ENCODE measurements around the gene GNAI1. TPM values are rescaled to one million over a fixed set of nuclear protein-coding genes. Genes with fewer than 3 reads are reported as not detected.

Gene GNAI1
- total RNA-seq, 1 experiment from 2014 or later = 30.4 TPM

- TF ChIP-seq, protein P1, sequence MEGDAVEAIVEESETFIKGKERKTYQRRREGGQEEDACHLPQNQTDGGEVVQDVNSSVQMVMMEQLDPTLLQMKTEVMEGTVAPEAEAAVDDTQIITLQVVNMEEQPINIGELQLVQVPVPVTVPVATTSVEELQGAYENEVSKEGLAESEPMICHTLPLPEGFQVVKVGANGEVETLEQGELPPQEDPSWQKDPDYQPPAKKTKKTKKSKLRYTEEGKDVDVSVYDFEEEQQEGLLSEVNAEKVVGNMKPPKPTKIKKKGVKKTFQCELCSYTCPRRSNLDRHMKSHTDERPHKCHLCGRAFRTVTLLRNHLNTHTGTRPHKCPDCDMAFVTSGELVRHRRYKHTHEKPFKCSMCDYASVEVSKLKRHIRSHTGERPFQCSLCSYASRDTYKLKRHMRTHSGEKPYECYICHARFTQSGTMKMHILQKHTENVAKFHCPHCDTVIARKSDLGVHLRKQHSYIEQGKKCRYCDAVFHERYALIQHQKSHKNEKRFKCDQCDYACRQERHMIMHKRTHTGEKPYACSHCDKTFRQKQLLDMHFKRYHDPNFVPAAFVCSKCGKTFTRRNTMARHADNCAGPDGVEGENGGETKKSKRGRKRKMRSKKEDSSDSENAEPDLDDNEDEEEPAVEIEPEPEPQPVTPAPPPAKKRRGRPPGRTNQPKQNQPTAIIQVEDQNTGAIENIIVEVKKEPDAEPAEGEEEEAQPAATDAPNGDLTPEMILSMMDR (IDR thresholded peaks at IDR 0.05; ENCODE audit: unreplicated experiment) = no peak
- H3K9me3 Mint-ChIP-seq (ENCODE audit: unreplicated experiment) = no peaks in the 10 kb centered on the region
- no peak overlapping the region for H3K4me3 Mint-ChIP-seq (ENCODE audit: unreplicated experiment)
- peaks cover 16% of the 10 kb centered on the region for H3K4me1 Mint-ChIP-seq (ENCODE audit: insufficient read depth, unreplicated experiment)
- H3K36me3 Mint-ChIP-seq (ENCODE audit: insufficient read depth, unreplicated experiment) = no peaks in the 10 kb centered on the region
- intact Hi-C loops (cut with micrococcal nuclease) = no loop called here
- no peaks in the 10 kb centered on the region for H3K27me3 Mint-ChIP-seq (ENCODE audit: insufficient read depth, unreplicated experiment)
- CTCF ChIA-PET = interaction anchor here (0.6 to 1.4 kb wide), 5 partner anchors 14 to 445 kb away, joined by 3 to 4 read pairs (median 3); no protein-coding TSS in a partner anchor
- H3K27ac Mint-ChIP-seq (ENCODE audit: low read depth, unreplicated experiment) = no peak overlapping the region
- no TSS peak for BruUV-seq (replicated peaks)
- no peak for DNase-seq (ENCODE audit: unreplicated experiment)
- POLR2A ChIA-PET = interaction anchor here (0.7 kb wide), 2 partner anchors 173 to 305 kb away, joined by 3 to 4 read pairs; no protein-coding TSS in a partner anchor
Measured at GRCh38 chr7:80235334-80235733, 100.7 kb downstream of the GNAI1 start.

DNA sequence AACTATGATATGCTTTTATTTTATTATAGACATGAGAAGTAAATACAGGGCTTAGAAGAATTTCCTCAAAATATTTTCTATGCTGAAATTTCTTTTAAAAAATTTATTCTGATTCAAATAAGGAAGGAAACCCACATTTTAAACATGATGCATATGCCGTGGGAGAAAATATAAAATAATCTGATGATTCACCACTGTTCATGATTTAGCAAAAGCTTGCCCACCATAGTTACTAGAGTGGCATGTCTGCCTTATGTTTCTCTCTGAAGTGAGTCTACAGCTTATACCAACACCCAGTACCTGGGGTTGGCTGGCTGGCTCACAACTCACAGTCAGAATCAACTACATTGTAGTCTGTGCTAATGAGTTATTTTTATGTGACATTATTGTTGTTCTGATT is 102.0 kb downstream of the GNAI1 start:
- Mint-ChIP-seq H3K27ac (ENCODE audit: low read depth, unreplicated experiment) (no peak overlapping the region), H3K27me3 (ENCODE audit: insufficient read depth, unreplicated experiment) (no peaks in the 10 kb centered on the region), H3K36me3 (ENCODE audit: insufficient read depth, unreplicated experiment) (no peaks in the 10 kb centered on the region), H3K9me3 (ENCODE audit: unreplicated experiment) (no peaks in the 10 kb centered on the region), H3K4me1 (ENCODE audit: insufficient read depth, unreplicated experiment) (peaks cover 12% of the 10 kb centered on the region), H3K4me3 (ENCODE audit: unreplicated experiment) (no peak overlapping the region)
- no peak for DNase-seq (ENCODE audit: unreplicated experiment)
- TF ChIP-seq, protein P1 (IDR thresholded peaks at IDR 0.05; ENCODE audit: unreplicated experiment) = no peak
- POLR2A ChIA-PET = no interaction called here
- BruUV-seq (replicated peaks) = no TSS peak
- intact Hi-C loops (cut with micrococcal nuclease) = no loop called here
- CTCF ChIA-PET = no interaction called here

GRCh38 chr7:80240265-80241025 is 105.8 kb downstream of the GNAI1 start:
- Mint-ChIP-seq H3K27ac (ENCODE audit: low read depth, unreplicated experiment) (no peak overlapping the region), H3K36me3 (ENCODE audit: insufficient read depth, unreplicated experiment) (no peaks in the 10 kb centered on the region), H3K4me3 (ENCODE audit: unreplicated experiment) (no peak overlapping the region), H3K9me3 (ENCODE audit: unreplicated experiment) (no peaks in the 10 kb centered on the region), H3K4me1 (ENCODE audit: insufficient read depth, unreplicated experiment) (no peaks in the 10 kb centered on the region), H3K27me3 (ENCODE audit: insufficient read depth, unreplicated experiment) (no peaks in the 10 kb centered on the region)
- DNase-seq (ENCODE audit: unreplicated experiment) = peak; percentile 9
- ChIA-PET POLR2A (interaction anchor here (1.3 kb wide), 1 partner anchor 9 kb away, joined by 3 read pairs; no protein-coding TSS in a partner anchor), CTCF (no interaction called here)
- no TSS peak for BruUV-seq (replicated peaks)
- intact Hi-C loops (cut with micrococcal nuclease) = no loop called here
- TF ChIP-seq, protein P1 (IDR thresholded peaks at IDR 0.05; ENCODE audit: unreplicated experiment) = no peak

DNA sequence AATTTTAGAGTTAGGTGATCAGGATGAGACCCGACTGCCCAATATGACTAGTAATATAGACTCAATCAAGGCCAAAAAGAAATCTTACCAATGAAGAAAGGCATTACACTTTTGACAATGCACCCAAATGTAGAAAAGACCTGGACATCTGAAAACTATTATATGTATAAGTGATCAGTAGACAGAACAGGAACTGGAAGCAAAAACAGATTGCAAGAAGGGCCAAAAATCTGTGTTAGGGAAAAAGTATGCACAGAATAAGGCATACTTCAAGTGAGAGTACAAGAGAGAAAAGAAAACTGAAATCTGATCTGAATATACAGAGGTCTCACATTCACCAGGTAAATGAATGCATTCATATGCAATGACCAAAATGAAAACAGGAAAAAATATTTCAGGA is 107.0 kb downstream of the GNAI1 start:
- Mint-ChIP-seq H3K27ac (ENCODE audit: low read depth, unreplicated experiment) (no peak overlapping the region), H3K9me3 (ENCODE audit: unreplicated experiment) (no peaks in the 10 kb centered on the region), H3K4me1 (ENCODE audit: insufficient read depth, unreplicated experiment) (no peaks in the 10 kb centered on the region), H3K27me3 (ENCODE audit: insufficient read depth, unreplicated experiment) (no peaks in the 10 kb centered on the region), H3K36me3 (ENCODE audit: insufficient read depth, unreplicated experiment) (no peaks in the 10 kb centered on the region), H3K4me3 (ENCODE audit: unreplicated experiment) (no peak overlapping the region)
- TF ChIP-seq, protein P1 (IDR thresholded peaks at IDR 0.05; ENCODE audit: unreplicated experiment) = no peak
- ChIA-PET POLR2A (no interaction called here), CTCF (interaction anchor here (0.7 kb wide), 1 partner anchor 1209 kb away, joined by 4 read pairs; no protein-coding TSS in a partner anchor)
- no peak for DNase-seq (ENCODE audit: unreplicated experiment)
- no TSS peak for BruUV-seq (replicated peaks)
- intact Hi-C loops (cut with micrococcal nuclease) = no loop called here
